ENCODE results near the gene SV2C.
"Not testable (repeated sequence)": the region's sequence is repeated elsewhere in the genome, so short reads cannot be mapped to it uniquely, and the experiment has no call there.

The SV2C gene

GRCh38 chr5:76310208-76310607 lies 227.0 kb downstream of the SV2C start:
- DNase-seq, result no peak

GRCh38 chr5:76312783-76313182 lies 229.6 kb downstream of the SV2C start:
- no peak for DNase-seq

GRCh38 chr5:76314643-76315042 lies 231.5 kb downstream of the SV2C start:
- DNase-seq, result no peak

- DNase-seq, result no peak
Measured at GRCh38 chr5:76319673-76320072, 236.5 kb downstream of the SV2C start.

GRCh38 chr5:76323494-76323893 lies 240.3 kb downstream of the SV2C start:
- not testable (repeated sequence) for DNase-seq

- no peak for DNase-seq
Measured at GRCh38 chr5:76325326-76325725, 242.1 kb downstream of the SV2C start.

- DNase-seq, result no peak
Measured at GRCh38 chr5:76325876-76326491, 242.8 kb downstream of the SV2C start.

GRCh38 chr5:76326577-76327302 lies 243.6 kb downstream of the SV2C start:
- DNase-seq, result no peak

GRCh38 chr5:76329346-76329745 lies 246.2 kb downstream of the SV2C start:
- no peak for DNase-seq

- no peak for DNase-seq
Measured at GRCh38 chr5:76331126-76331525, 247.9 kb downstream of the SV2C start.

- no peak for DNase-seq
Measured at GRCh38 chr5:76332102-76332501, 248.9 kb downstream of the SV2C start.

GRCh38 chr5:76332611-76333205 lies 249.5 kb downstream of the SV2C start:
- DNase-seq, result no peak

- no peak for DNase-seq
Measured at GRCh38 chr5:76333571-76333970, 250.4 kb downstream of the SV2C start.

GRCh38 chr5:76334574-76334973 lies 251.4 kb downstream of the SV2C start:
- no peak for DNase-seq

GRCh38 chr5:76335451-76335850 lies 252.3 kb downstream of the SV2C start:
- DNase-seq, result not testable (repeated sequence)

- not testable (repeated sequence) for DNase-seq
Measured at GRCh38 chr5:76336253-76336809, 253.1 kb downstream of the SV2C start.

GRCh38 chr5:76337953-76338451 lies 254.8 kb downstream of the SV2C start:
- no peak for DNase-seq

- DNase-seq, result no peak
Measured at GRCh38 chr5:76339919-76340318, 256.7 kb downstream of the SV2C start.

GRCh38 chr5:76341651-76342334 lies 258.6 kb downstream of the SV2C start:
- DNase-seq, result no peak

GRCh38 chr5:76342474-76342873 lies 259.3 kb downstream of the SV2C start:
- no peak for DNase-seq

GRCh38 chr5:76345582-76345981 lies 262.4 kb downstream of the SV2C start:
- DNase-seq, result no peak

GRCh38 chr5:76351176-76351575 lies 268.0 kb downstream of the SV2C start:
- no peak for DNase-seq

- DNase-seq, result no peak
Measured at GRCh38 chr5:76351577-76351976, 268.4 kb downstream of the SV2C start.

Data from NCI-H1930 (cell line).